ENCODE results near the gene HHAT.

HHAT gene

GRCh38 chr1:210437111-210437510 lies 108.4 kb downstream of the HHAT start:
- no peak for DNase-seq (ENCODE audit: extremely low read depth in 1 of 2, low read depth in 1 of 2)

- no peak for DNase-seq (ENCODE audit: extremely low read depth in 1 of 2, low read depth in 1 of 2)
Measured at GRCh38 chr1:210437781-210438180, 109.1 kb downstream of the HHAT start.

- no peak for DNase-seq (ENCODE audit: extremely low read depth in 1 of 2, low read depth in 1 of 2)
Measured at GRCh38 chr1:210438928-210439841, 110.5 kb downstream of the HHAT start.

DNA sequence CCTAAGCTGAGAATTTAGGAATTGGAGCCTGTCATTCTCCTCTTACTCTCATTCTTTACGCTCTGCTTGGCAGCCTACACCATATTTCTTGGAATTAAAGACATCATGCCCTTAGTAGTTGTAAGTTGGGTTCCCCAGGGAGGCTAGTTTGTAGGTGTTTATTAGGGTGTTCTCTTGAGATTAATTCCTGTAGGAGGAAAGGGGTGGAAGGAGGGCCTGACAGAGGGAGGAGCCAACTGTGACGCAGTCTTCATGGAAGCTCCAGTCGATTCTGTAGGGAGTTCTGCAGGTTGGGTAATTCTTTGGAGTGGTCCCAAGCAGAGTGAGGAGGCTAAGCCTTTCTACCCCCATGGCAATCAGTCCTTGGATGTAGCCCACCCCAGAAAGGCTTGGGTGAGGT lies 111.4 kb downstream of the HHAT start:
- no peak for DNase-seq (ENCODE audit: extremely low read depth in 1 of 2, low read depth in 1 of 2)

- DNase-seq (ENCODE audit: extremely low read depth in 1 of 2, low read depth in 1 of 2): no peak
Measured at GRCh38 chr1:210441028-210441427, 112.3 kb downstream of the HHAT start.

DNA sequence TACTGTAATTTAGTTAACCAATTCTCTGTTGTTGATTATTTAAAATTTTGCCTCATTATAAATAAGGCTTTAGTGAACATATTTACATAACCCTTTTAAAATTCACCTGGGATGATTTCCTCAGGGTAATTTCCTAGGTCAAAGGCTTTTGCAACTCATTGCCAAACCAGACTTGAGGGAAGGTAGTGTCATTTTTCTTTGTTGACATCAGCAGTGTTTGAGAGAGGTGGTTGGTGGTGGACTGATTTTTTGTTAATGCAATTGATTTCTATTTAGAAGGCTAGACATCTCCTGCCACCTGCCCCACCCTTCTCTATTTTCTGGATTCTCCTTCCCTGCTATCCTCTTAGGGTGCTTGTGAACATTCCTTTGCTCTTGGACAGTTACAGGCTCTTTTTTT lies 116.8 kb downstream of the HHAT start:
- DNase-seq (ENCODE audit: extremely low read depth in 1 of 2, low read depth in 1 of 2): no peak

DNA sequence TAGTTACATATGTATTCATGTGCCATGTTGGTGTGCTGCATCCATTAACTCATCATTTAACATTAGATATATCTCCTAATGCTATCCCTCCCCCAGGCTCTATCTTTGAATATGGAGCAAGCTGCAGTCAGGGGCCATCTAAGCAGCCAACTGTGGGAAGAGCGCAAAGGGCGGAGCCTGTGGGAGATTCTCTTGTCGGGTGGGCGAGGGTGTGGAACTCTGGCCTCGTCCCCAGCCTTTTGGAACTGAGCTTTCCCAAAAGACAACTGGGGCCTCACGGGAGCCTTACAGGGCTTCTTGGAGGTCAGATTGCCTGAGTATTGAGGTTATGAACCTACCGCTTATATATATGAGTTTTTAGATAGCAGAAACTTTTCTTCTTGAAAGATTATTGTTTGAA lies 117.2 kb downstream of the HHAT start:
- no peak for DNase-seq (ENCODE audit: extremely low read depth in 1 of 2, low read depth in 1 of 2)

DNA sequence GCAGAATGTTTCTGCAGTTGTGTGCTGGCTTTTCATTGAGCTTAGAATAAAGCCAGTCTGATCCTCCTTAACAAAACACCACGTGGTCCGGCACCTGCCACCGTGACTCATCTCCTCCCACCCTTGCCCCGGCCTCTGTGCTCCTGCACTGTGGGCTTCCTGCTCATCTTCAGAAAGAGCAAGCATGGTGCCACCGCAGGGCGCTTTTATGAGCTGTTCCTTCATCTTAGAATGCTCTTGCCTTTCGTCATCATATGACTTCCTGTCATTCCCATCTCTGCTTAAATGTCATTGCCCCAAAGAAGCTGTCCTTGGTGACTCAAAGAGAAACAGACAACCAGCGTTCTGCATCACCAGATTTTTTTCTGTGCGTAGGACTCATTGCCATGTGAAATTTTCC lies 117.8 kb downstream of the HHAT start:
- DNase-seq (ENCODE audit: extremely low read depth in 1 of 2, low read depth in 1 of 2): peak; percentile 45 to 54

DNA sequence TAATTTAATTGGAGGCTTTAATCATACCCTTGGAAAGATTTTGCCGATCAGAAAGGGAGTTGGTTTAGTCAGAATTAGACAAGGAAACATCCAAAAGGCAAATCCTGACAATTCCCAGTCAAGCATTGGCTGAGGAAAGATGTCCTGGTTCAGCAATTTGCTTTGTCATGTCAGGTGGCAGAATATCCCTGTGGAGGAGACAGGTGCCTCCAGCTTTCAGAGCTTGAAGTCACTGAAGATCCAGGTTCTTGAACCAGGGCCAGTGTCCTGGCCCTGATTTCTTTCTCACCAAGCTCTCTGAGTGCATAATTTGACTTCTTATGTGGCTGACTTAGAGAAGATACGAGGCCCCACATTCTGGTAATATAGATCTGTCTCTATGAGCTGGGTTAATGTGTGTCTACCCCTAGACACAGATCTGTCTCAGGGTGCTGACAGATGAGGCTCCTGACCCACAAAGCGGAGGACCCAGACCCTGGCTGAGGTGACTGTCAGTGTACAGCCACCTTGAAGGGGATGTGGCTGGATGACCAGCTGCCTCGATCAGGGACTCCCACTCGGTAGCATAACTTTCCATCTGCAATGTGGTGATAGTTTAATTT lies 118.9 kb downstream of the HHAT start:
- DNase-seq (ENCODE audit: extremely low read depth in 1 of 2, low read depth in 1 of 2): no peak

DNA sequence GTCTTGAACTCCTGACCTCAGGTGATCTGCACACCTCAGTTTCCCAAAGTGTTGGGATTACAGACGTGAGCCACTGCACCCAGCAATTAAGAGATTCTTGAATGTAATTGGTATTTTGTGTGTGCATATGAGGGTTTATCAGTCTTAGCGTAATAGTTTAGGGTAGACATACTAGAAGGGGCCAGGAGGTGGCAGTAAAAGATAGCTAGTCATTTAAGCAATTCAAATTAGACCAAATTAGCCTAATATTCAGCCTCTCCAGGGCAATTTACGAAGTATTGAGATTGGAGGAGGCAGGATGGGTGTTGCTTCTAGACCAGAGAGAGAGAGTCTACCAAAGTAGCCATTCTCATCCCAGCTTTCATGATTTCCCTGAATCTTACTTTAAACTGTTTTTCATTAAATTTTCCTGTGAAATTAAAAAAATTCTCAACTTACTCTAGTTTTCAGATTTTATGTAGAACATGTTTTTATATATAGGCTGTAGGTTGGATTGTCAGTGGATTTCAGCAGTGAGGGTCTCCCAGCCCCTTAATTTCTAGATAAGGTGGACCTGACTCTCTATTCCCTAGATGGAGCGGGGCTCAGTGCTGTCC lies 119.7 kb downstream of the HHAT start:
- DNase-seq (ENCODE audit: extremely low read depth in 1 of 2, low read depth in 1 of 2): no peak

GRCh38 chr1:210455840-210456603 lies 127.3 kb downstream of the HHAT start:
- DNase-seq (ENCODE audit: extremely low read depth in 1 of 2, low read depth in 1 of 2): no peak

- DNase-seq (ENCODE audit: extremely low read depth in 1 of 2, low read depth in 1 of 2): no peak
Measured at GRCh38 chr1:210456731-210457255, 128.1 kb downstream of the HHAT start.

- DNase-seq (ENCODE audit: extremely low read depth in 1 of 2, low read depth in 1 of 2): no peak
Measured at GRCh38 chr1:210457568-210457967, 128.9 kb downstream of the HHAT start.

- no peak for DNase-seq (ENCODE audit: extremely low read depth in 1 of 2, low read depth in 1 of 2)
Measured at GRCh38 chr1:210464519-210465039, 135.9 kb downstream of the HHAT start.

GRCh38 chr1:210465150-210465549 lies 136.4 kb downstream of the HHAT start:
- no peak for DNase-seq (ENCODE audit: extremely low read depth in 1 of 2, low read depth in 1 of 2)

DNA sequence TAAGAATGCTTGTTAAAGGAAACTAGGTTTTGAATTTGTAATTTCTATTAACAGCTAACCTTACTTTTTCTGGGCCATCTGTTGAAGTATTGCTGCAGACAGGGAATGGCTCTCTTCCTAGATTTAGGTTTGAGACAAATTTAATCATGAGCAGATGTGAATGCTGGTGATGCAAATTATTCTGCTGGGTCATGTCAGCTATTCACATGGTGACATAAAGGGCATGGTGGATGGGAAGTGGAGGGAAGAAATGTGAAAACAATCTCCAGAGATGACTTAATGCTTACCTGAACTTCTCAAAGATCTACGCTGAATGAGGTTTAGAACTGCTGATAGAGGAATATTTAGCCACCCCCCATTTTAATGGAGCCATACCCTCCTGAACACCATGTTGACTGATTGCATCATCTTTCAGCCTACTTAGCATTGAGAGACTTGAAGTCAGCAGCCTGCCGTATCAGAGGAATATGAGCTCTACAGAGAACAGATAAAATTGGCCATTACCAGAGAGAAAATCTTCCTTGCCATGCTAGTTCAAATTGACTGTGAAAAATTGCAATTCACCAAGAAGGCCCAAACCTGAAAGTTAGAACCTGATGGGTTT lies 138.8 kb downstream of the HHAT start:
- no peak for DNase-seq (ENCODE audit: extremely low read depth in 1 of 2, low read depth in 1 of 2)

DNA sequence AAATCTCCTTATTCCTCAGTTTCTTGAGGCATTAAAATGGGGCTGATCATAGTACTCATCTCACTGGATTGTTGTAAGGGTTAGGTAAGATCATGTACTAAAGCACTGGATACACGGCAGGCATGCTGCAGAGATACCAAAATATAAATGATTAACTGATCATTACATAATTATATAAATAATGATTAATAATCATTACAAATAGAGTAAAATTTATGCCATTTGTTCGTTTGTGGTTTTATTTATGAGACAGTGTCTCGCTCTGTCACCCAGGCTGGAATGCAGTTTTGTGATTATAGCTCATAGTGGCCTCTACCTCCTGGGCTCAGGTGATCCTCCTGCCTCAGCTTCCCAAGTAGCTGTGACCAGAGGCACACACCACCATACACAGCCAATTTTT lies 140.7 kb downstream of the HHAT start:
- no peak for DNase-seq (ENCODE audit: extremely low read depth in 1 of 2, low read depth in 1 of 2)

GRCh38 chr1:210475321-210475720 lies 146.6 kb downstream of the HHAT start:
- DNase-seq (ENCODE audit: extremely low read depth in 1 of 2, low read depth in 1 of 2): no peak

DNA sequence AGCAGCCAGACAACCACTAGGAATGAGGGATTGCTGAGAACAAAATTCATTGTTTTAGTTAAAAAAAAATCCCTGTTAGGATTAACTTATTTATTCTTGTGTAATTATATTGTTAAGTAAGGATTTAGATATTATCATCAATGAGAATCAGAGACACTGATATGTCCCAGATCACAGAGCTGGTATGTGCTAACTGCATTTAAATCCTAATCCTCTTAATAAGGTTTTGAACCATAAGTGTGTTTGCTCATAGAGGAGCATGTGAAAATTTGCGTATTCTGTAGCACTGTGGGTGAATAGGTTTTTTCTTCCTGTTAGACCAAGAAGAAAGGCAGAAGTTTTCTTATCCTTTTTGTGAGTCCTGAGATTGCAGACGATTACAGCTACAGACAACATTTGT lies 147.1 kb downstream of the HHAT start:
- no peak for DNase-seq (ENCODE audit: extremely low read depth in 1 of 2, low read depth in 1 of 2)

DNA sequence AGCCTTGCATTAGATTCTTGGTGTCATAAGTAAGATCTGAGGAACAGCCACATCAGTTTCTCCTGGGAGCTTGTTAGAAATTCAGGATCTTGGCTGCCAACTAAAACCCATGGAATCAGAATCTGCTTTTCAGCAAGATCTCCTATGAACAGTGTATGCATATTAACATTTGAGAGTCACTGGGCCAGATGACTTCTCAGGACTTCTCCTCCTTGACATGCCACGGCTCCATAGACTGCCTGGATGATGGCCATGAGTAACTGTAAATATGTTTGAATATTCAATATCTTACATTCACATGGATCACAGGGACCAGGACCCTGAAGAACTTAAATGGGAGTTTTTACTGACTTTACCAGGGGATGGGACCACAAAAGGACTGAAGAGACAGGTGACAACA lies 148.0 kb downstream of the HHAT start:
- DNase-seq (ENCODE audit: extremely low read depth in 1 of 2, low read depth in 1 of 2): no peak
